HG03175 (cell line): ENCODE data around the gene SPOCK1.

Source experiments
- ATAC-seq: cut with Tn5 transposase; IDR thresholded peaks from one replicate; pipeline ENCODE4 v1.9.1; 2021; ENCODE audit warnings: mild to moderate bottlenecking, moderate library complexity; ENCODE audit not compliant: unreplicated experiment

The SPOCK1 gene

GRCh38 chr5:137128012-137128411, 371.1 kb downstream of the SPOCK1 start:
- ATAC-seq, result no peak

- ATAC-seq, result no peak
Measured at GRCh38 chr5:137126829-137127228, 372.3 kb downstream of the SPOCK1 start.

GRCh38 chr5:137122558-137122957, 376.6 kb downstream of the SPOCK1 start:
- ATAC-seq, result no peak

GRCh38 chr5:137122075-137122474, 377.1 kb downstream of the SPOCK1 start:
- ATAC-seq, result no peak

GRCh38 chr5:137119321-137119720, 379.8 kb downstream of the SPOCK1 start:
- no peak for ATAC-seq

- ATAC-seq, result no peak
Measured at GRCh38 chr5:137118629-137119028, 380.5 kb downstream of the SPOCK1 start.

- no peak for ATAC-seq
Measured at GRCh38 chr5:137115152-137115551, 384.0 kb downstream of the SPOCK1 start.

GRCh38 chr5:137114529-137114928, 384.6 kb downstream of the SPOCK1 start:
- no peak for ATAC-seq

- ATAC-seq, result peak; percentile 58
Measured at GRCh38 chr5:137113939-137114338, 385.2 kb downstream of the SPOCK1 start.

GRCh38 chr5:137113161-137113560, 386.0 kb downstream of the SPOCK1 start:
- ATAC-seq, result no peak

GRCh38 chr5:137105351-137106035, 393.6 kb downstream of the SPOCK1 start:
- no peak for ATAC-seq

- no peak for ATAC-seq
Measured at GRCh38 chr5:137101544-137101943, 397.6 kb downstream of the SPOCK1 start.

- ATAC-seq, result no peak
Measured at GRCh38 chr5:137099651-137100050, 399.5 kb downstream of the SPOCK1 start.

GRCh38 chr5:137098663-137099062, 400.5 kb downstream of the SPOCK1 start:
- ATAC-seq, result no peak

- ATAC-seq, result no peak
Measured at GRCh38 chr5:137098238-137098637, 400.9 kb downstream of the SPOCK1 start.

GRCh38 chr5:137097203-137097602, 401.9 kb downstream of the SPOCK1 start:
- no peak for ATAC-seq

- ATAC-seq, result no peak
Measured at GRCh38 chr5:137096149-137097103, 402.7 kb downstream of the SPOCK1 start.

GRCh38 chr5:137095597-137095996, 403.5 kb downstream of the SPOCK1 start:
- ATAC-seq, result no peak

- no peak for ATAC-seq
Measured at GRCh38 chr5:137092831-137093230, 406.3 kb downstream of the SPOCK1 start.

GRCh38 chr5:137091472-137091871, 407.7 kb downstream of the SPOCK1 start:
- no peak for ATAC-seq

GRCh38 chr5:137090721-137091120, 408.4 kb downstream of the SPOCK1 start:
- no peak for ATAC-seq

- no peak for ATAC-seq
Measured at GRCh38 chr5:137090151-137090550, 409.0 kb downstream of the SPOCK1 start.
